Measurements from ENCODE around the gene ROBO2.

Gene ROBO2

GRCh38 chr3:77541203-77541922 is 501.5 kb downstream of the ROBO2 start:
- in situ Hi-C loops (cut with MboI; ENCODE audit: low sequenced_read_pairs) = no loop called here

GRCh38 chr3:77546246-77546645 is 506.3 kb downstream of the ROBO2 start:
- in situ Hi-C loops (cut with MboI; ENCODE audit: low sequenced_read_pairs) = no loop called here

DNA sequence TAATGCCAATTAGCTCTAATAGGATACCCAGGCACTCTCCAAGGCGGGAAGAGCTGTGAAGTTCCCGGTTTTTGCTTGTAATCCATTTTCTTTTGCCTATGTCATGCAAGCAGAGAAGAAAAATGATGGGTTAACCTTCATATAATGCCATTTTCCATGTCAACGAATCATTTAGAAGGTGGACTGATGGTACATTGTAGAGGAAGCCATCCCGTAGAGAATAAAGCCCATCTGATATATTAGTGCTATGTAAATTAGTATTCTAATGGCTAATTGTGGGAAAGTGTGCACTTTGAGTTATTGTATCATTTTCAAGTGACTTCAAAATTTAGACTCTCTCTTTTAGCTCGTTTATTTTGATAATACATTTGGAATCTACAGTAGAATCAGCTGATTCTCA is 509.1 kb downstream of the ROBO2 start:
- in situ Hi-C loops (cut with MboI; ENCODE audit: low sequenced_read_pairs) = no loop called here

- in situ Hi-C loops (cut with MboI; ENCODE audit: low sequenced_read_pairs) = no loop called here
Measured at GRCh38 chr3:77553240-77553639, 513.3 kb downstream of the ROBO2 start.

- in situ Hi-C loops (cut with MboI; ENCODE audit: low sequenced_read_pairs) = no loop called here
Measured at GRCh38 chr3:77562089-77562488, 522.2 kb downstream of the ROBO2 start.

DNA sequence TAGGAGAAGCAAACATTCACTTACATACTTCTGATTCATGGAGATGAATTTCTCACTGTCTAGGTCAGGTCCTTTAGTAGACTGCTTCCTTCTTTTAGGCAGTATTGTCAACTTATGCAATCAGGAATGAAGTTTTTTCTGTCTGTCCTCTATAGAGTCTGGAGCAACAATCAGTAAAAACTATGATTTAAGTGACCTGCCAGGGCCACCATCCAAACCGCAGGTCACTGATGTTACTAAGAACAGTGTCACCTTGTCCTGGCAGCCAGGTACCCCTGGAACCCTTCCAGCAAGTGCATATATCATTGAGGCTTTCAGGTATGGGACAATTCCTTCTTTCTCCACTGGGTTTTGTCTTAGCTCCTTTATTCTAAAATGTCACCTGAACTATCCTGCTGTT is 523.1 kb downstream of the ROBO2 start:
- in situ Hi-C loops (cut with MboI; ENCODE audit: low sequenced_read_pairs) = no loop called here

DNA sequence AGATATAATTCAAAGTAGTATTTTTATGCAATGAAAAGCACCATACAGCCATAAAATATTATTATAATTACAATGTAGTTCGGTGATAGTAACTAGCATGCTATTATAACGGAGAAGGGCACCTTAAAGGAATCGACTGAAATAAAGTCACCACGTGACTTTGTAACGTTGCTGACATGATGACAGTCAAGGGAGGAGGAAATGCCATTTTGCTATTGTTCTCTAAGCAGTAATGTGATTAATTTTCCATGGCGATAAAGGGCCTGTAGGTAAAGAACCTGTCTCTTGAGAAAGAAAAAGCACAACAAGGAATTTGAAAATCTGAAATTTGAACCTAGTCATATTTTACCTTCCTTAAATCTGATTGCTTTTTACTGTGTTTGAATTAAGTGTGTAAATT is 526.2 kb downstream of the ROBO2 start:
- in situ Hi-C loops (cut with MboI; ENCODE audit: low sequenced_read_pairs) = no loop called here

GRCh38 chr3:77571971-77572715 is 532.2 kb downstream of the ROBO2 start:
- in situ Hi-C loops (cut with MboI; ENCODE audit: low sequenced_read_pairs) = no loop called here

DNA sequence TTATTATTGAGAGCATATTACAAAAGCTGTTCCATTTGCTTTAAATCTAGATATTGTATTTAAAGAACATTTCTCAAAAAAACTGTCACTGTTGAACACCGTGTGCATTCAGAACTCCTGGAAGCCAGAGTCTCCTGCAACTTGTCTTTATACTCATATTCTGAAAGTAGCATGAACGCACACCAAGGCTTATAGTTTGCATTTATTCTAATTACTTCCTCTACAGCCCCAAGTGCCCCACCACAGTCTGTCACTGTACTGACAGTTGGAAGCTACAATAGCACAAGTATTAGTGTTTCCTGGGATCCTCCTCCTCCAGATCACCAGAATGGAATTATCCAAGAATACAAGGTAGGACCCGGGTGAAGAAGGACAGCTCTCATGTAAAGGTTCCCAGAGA is 537.4 kb downstream of the ROBO2 start:
- in situ Hi-C loops (cut with MboI; ENCODE audit: low sequenced_read_pairs) = no loop called here

GRCh38 chr3:77586216-77586615 is 546.3 kb downstream of the ROBO2 start:
- in situ Hi-C loops (cut with MboI; ENCODE audit: low sequenced_read_pairs) = no loop called here

DNA sequence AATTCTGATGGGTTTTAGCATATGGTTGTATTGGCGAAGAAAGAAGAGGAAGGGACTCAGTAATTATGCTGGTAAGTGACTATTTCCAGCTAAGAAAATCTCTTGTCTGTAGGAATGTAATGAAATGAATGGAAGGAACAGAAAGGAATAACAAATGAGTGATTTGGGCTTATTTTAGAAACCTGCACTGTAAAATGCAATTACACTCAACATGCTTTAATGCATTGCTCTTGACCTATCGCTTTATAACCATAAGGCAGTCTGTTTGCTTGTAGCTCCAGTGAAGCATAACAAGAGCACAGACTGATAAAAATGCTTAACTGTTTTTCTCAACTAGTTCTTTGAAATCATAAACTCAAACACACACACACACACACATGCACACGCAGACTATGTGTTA is 549.0 kb downstream of the ROBO2 start:
- in situ Hi-C loops (cut with MboI; ENCODE audit: low sequenced_read_pairs) = no loop called here

- in situ Hi-C loops (cut with MboI; ENCODE audit: low sequenced_read_pairs) = no loop called here
Measured at GRCh38 chr3:77590191-77590590, 550.3 kb downstream of the ROBO2 start.

GRCh38 chr3:77595371-77595870 is 555.5 kb downstream of the ROBO2 start:
- in situ Hi-C loops (cut with MboI; ENCODE audit: low sequenced_read_pairs) = no loop called here

GRCh38 chr3:77599948-77600347 is 560.0 kb downstream of the ROBO2 start:
- in situ Hi-C loops (cut with MboI; ENCODE audit: low sequenced_read_pairs) = no loop called here

DNA sequence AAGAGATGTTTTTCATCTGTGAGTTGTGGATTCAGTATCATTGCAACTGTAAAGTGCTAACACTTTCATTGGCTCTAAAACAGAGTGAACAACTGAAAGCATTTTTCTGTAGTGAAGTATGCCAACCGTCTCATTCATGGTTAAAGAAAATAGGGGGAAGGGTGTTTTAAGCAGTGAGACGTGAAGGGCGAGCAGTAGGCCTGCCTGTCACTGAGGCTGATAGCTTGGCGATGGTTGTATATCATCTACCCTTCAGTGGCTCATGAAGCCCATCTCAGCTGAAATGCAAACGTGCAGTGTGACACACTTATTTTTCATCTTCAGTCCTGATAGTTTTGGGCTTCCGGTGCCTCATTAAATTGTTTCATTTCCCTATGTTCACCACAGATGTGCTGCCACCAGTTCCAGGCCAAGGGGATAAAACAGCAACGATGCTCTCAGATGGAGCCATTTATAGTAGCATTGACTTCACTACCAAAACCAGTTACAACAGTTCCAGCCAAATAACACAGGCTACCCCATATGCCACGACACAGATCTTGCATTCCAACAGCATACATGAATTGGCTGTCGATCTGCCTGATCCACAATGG is 562.0 kb downstream of the ROBO2 start:
- in situ Hi-C loops (cut with MboI; ENCODE audit: low sequenced_read_pairs) = no loop called here

- in situ Hi-C loops (cut with MboI; ENCODE audit: low sequenced_read_pairs) = no loop called here
Measured at GRCh38 chr3:77602722-77603121, 562.8 kb downstream of the ROBO2 start.

DNA sequence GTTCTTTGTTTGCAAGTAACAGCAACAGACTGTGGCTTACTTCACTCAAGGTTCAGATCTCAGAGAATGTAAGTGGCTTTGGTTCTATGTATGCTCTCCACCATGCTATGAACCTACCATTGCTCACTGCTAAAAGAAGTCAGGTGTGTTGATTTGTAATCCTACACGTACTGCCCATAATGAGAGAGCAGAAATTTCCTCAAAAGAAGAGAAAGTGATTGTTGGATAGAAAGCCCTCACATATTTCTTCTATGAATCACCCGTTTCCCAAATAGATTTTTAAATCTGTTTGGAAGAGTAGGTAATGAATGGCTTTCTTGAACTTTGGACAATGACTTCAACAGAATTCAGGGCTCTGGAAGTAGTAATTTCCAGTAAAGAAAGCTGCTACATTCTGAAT is 565.4 kb downstream of the ROBO2 start:
- in situ Hi-C loops (cut with MboI; ENCODE audit: low sequenced_read_pairs) = no loop called here

DNA sequence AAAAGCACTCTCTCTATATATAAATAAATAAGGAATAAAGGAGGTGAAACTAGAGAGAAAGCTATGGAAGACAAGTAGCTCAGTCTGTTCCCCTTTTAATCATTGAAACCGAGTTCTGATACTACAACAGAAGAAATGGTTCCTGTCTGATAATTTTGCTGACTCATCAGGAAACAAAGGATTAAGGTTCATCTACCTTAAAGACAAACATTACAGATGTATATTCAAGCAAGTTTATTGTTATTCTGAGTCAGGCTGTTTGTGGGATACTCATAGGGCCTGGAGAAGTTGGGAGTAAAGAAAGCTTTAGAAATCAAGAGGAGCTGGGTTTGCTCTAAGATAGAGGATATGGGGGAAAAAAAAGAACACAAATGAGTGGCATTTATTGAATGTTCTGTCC is 566.0 kb downstream of the ROBO2 start:
- in situ Hi-C loops (cut with MboI; ENCODE audit: low sequenced_read_pairs) = no loop called here

GRCh38 chr3:77606372-77606771 is 566.5 kb downstream of the ROBO2 start:
- in situ Hi-C loops (cut with MboI; ENCODE audit: low sequenced_read_pairs) = no loop called here

DNA sequence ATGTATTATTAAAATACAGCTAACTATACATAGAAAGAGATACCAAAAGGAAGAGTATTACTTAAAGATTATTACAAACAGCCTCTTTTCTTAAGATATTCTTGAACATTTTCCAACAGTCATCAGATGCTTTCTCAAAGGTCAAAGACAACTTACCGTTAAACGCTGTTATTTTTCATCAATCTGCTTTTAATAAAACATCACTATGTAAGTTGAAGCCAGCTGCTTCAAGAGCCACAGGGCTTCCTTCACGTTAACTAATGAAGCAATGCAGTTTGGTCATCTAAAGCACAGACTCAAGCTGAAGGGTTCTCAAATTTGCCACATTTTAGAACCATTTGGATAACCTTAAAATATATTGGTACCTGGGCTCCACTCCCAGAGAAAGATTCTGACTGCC is 578.8 kb downstream of the ROBO2 start:
- in situ Hi-C loops (cut with MboI; ENCODE audit: low sequenced_read_pairs) = no loop called here

- in situ Hi-C loops (cut with MboI; ENCODE audit: low sequenced_read_pairs) = no loop called here
Measured at GRCh38 chr3:77620009-77620408, 580.1 kb downstream of the ROBO2 start.

DNA sequence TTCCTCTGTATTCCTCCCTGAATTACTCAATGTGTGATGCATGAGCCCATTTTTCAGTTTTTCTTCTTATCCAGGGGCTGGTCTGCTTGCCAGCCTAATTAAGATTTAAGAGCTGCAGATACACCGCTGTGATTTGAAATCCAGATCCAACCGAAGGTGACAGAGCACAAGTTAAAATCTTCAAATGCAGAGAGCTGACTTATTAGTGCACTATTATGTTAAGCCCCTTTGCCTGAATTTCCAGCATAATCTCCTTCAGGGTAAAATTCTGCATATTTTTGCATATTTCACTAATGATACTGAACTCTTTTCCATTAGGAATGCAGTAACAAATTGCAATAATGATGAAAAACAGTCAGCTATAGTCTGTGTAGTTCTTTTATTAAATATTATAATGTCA is 583.6 kb downstream of the ROBO2 start:
- in situ Hi-C loops (cut with MboI; ENCODE audit: low sequenced_read_pairs) = no loop called here

Data from HL-60/S4 (cell line).